Lower leg skin (tissue), 3 donors: Measurements from ENCODE around the gene GNG12.

Experiments used
- POLR2A ChIP-seq, 2 donors: fragments of 450-650 bp; IDR thresholded peaks; one replicate each; pipeline ENCODE4 v1.6.1; 2016 to 2017; ENCODE audit warnings: antibody characterized with exemption in 2 of 2, mild to moderate bottlenecking in 1 of 2, moderate library complexity in 1 of 2
- TF ChIP-seq, protein P1 (sequence below), 3 donors: fragments of 450-650 bp; IDR thresholded peaks; one replicate each; pipeline ENCODE4 v1.5.1; 2016; ENCODE audit warnings: antibody characterized with exemption in 3 of 3, mild to moderate bottlenecking in 3 of 3, moderate library complexity in 2 of 3

DNA sequence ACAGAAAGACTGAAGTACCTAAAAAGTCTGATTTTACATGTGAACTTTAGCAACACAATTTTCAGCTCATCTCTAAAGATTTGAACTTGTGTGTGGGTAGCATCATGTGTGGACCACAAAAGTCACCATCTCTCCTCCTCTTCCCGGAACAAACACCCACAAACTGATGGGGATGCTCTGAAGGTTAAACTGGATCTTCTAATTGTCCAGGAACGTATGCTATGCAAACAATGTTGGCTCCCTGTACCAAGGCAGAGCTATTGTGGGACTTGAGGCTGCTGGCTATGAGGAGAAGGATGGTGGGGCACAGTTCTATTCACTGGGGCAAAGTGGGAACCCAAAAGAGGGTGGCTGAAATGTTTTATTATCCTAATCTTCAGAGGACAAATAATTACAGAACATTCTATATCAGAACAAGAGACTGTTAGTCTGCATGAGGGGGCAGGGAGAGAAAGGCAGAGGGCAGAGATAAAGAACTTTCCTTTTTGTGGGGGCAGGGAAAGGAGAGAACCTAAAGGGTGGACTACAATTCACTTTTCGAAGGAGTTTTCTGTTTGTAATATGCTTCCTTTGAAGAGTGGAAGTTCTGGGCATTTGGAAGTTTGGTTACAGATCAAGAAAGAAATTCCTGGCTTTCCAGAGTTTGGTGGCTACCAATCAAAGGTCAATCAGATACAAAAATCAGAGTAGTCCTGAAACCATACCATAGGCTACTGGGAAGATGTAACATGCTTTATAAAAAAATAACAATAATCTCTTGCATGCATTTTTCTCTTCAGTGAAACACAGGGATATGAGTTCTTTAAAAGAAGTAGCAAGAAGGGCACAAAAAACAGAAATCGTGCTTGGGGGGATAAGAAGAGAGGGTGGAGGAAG is 85.4 kb downstream of the GNG12 start:
- TF ChIP-seq, protein P1, sequence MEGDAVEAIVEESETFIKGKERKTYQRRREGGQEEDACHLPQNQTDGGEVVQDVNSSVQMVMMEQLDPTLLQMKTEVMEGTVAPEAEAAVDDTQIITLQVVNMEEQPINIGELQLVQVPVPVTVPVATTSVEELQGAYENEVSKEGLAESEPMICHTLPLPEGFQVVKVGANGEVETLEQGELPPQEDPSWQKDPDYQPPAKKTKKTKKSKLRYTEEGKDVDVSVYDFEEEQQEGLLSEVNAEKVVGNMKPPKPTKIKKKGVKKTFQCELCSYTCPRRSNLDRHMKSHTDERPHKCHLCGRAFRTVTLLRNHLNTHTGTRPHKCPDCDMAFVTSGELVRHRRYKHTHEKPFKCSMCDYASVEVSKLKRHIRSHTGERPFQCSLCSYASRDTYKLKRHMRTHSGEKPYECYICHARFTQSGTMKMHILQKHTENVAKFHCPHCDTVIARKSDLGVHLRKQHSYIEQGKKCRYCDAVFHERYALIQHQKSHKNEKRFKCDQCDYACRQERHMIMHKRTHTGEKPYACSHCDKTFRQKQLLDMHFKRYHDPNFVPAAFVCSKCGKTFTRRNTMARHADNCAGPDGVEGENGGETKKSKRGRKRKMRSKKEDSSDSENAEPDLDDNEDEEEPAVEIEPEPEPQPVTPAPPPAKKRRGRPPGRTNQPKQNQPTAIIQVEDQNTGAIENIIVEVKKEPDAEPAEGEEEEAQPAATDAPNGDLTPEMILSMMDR (IDR thresholded peaks at IDR 0.05), result no peak
- TF ChIP-seq POLR2A (IDR thresholded peaks at IDR 0.05), result no peak
